Osteocyte (in vitro differentiated cells): ENCODE measurements around the gene R3HDM4. TPM values are rescaled to one million over a fixed set of nuclear protein-coding genes. Genes with fewer than 3 reads are reported as not detected.

Experiments used
- DNase-seq: peaks from one replicate; pipeline ENCODE4 v3.0.0; 2021; ENCODE audit warnings: mixed read lengths; ENCODE audit not compliant: unreplicated experiment; ENCODE audit errors: extremely low spot score
- H3K27ac Mint-ChIP-seq: one replicate; pipeline ENCODE4 v1.8.0; 2021; ENCODE audit warnings: mild to moderate bottlenecking, mixed read lengths; ENCODE audit not compliant: unreplicated experiment
- H3K27me3 Mint-ChIP-seq: one replicate; pipeline ENCODE4 v1.8.0; 2021; ENCODE audit warnings: mixed read lengths; ENCODE audit not compliant: unreplicated experiment
- H3K36me3 Mint-ChIP-seq: one replicate; pipeline ENCODE4 v1.8.0; 2021; ENCODE audit warnings: mixed read lengths; ENCODE audit not compliant: unreplicated experiment
- H3K4me1 Mint-ChIP-seq: one replicate; pipeline ENCODE4 v1.8.0; 2021; ENCODE audit warnings: mixed read lengths; ENCODE audit not compliant: unreplicated experiment
- H3K4me3 Mint-ChIP-seq: one replicate; pipeline ENCODE4 v1.8.0; 2021; ENCODE audit warnings: mild to moderate bottlenecking, moderate library complexity, mixed read lengths; ENCODE audit not compliant: unreplicated experiment
- H3K9me3 Mint-ChIP-seq: one replicate; pipeline ENCODE4 v1.8.0; 2021; ENCODE audit warnings: mixed read lengths; ENCODE audit not compliant: unreplicated experiment
- CTCF ChIP-seq: fragments of 200-600 bp; sonication (generic); IDR thresholded peaks from 2 replicates; pipeline ENCODE4 v1.5.0; 2021; ENCODE audit warnings: antibody characterized with exemption, mild to moderate bottlenecking, moderate library complexity
- total RNA-seq: library from RNA; stranded (reverse); gene quantifications from 2 replicates; pipeline ENCODE4 v1.2.1, GENCODE V29; 2021

Gene R3HDM4
- total RNA-seq, 1 donor from 2014 or later, result 63.5 TPM

- no peak for DNase-seq
- H3K4me1 Mint-ChIP-seq, result peaks cover 36% of the 10 kb centered on the region
- H3K36me3 Mint-ChIP-seq, result no peaks in the 10 kb centered on the region
- no peaks in the 10 kb centered on the region for H3K9me3 Mint-ChIP-seq
- no peak for TF ChIP-seq CTCF
- no peaks in the 10 kb centered on the region for H3K27me3 Mint-ChIP-seq
- no peak overlapping the region for H3K27ac Mint-ChIP-seq
- peak overlapping the region; percentile 63 for H3K4me3 Mint-ChIP-seq
Measured at GRCh38 chr19:861141-861755, 51.8 kb downstream of the R3HDM4 start.

GRCh38 chr19:858868-859843 is 53.9 kb downstream of the R3HDM4 start, which contains the start of gene CFD:
CFD (plus strand) TSS chr19:859664; CDS start chr19:859690, 26 bp downstream.
- Mint-ChIP-seq H3K27ac (peak within 1 kb of the TSS; percentile 75), H3K4me1 (peaks cover 28% of the 10 kb centered on the region), H3K36me3 (no peaks in the 10 kb centered on the region), H3K4me3 (peak within 1 kb of the TSS; percentile 72), H3K9me3 (no peaks in the 10 kb centered on the region), H3K27me3 (no peaks in the 10 kb centered on the region)
- DNase-seq, result peak; percentile 88
- TF ChIP-seq CTCF, result no peak

GRCh38 chr19:858284-858683 is 54.7 kb downstream of the R3HDM4 start:
- H3K27ac Mint-ChIP-seq, result peak overlapping the region; percentile 65
- peaks cover 22% of the 10 kb centered on the region for H3K4me1 Mint-ChIP-seq
- no peak for DNase-seq

GRCh38 chr19:855566-856120 is 57.4 kb downstream of the R3HDM4 start:
- no peak overlapping the region for H3K27ac Mint-ChIP-seq
- TF ChIP-seq CTCF, result no peak
- H3K4me1 Mint-ChIP-seq, result peaks cover 20% of the 10 kb centered on the region
- H3K4me3 Mint-ChIP-seq, result no peak overlapping the region
- no peaks in the 10 kb centered on the region for H3K9me3 Mint-ChIP-seq
- DNase-seq, result no peak
- no peaks in the 10 kb centered on the region for H3K36me3 Mint-ChIP-seq
- no peaks in the 10 kb centered on the region for H3K27me3 Mint-ChIP-seq

More at GRCh38 chr19:858284-858683, 54.7 kb downstream of the R3HDM4 start:
- H3K9me3 Mint-ChIP-seq, result no peaks in the 10 kb centered on the region
- no peak overlapping the region for H3K4me3 Mint-ChIP-seq
- H3K27me3 Mint-ChIP-seq, result no peaks in the 10 kb centered on the region
- no peak for TF ChIP-seq CTCF
- H3K36me3 Mint-ChIP-seq, result no peaks in the 10 kb centered on the region
